IMR-90 (cell line): ENCODE results near the gene KCNMB2. TPM values are rescaled to one million over a fixed set of nuclear protein-coding genes. Genes with fewer than 3 reads are reported as not detected.

Experiments used
- ATAC-seq: fragments of 200-7000 bp; cut with Tn5 transposase; 2 replicates; pipeline ENCODE4 v1.9.1; 2020; ENCODE audit warnings: low read depth, mild to moderate bottlenecking, moderate library complexity
- BruUV-seq: library from RNA; stranded (reverse); fragments of 400-500 nt; replicated peaks from 2 replicates; lab custom pipeline; 2021; lab: Mats Ljungman, UMichigan
- CTCF ChIA-PET: fragments of 300-600 bp; formaldehyde crosslinking; extraction: SDS; loops from one replicate; lab custom pipeline; 2021; ENCODE audit warnings: antibody characterized with exemption; lab: Yijun Ruan, JAX
- POLR2A ChIA-PET: fragments of 300-600 bp; sonication (Branson Sonifier 250); formaldehyde crosslinking; loops from one replicate; lab custom pipeline; 2022; ENCODE audit warnings: antibody characterized with exemption; ENCODE audit not compliant: unreplicated experiment; lab: Charles Lee
- DNase-seq: peaks from one replicate; pipeline ENCODE4 v3.0.0; 2013
- H2AFZ ChIP-seq: replicated peaks from 2 replicates; pipeline ENCODE3; 2013; ENCODE audit warnings: low read length, mild to moderate bottlenecking; ENCODE audit not compliant: poor library complexity
- H2AK5ac ChIP-seq: 2 replicates; pipeline ENCODE4 v1.6.1; 2013; ENCODE audit warnings: low read depth, low read length, inconsistent platforms
- H2AK9ac ChIP-seq: replicated peaks from 2 replicates; pipeline ENCODE3; 2013; ENCODE audit warnings: mild to moderate bottlenecking, low read depth, low read length, moderate library complexity; ENCODE audit not compliant: poor library complexity
- H2BK120ac ChIP-seq: 2 replicates; pipeline ENCODE4 v1.6.1; 2013; ENCODE audit warnings: low read depth, low read length, inconsistent platforms
- H2BK15ac ChIP-seq: 3 replicates; pipeline ENCODE4 v1.6.1; 2013; ENCODE audit warnings: low read depth, low read length, inconsistent platforms
- H2BK20ac ChIP-seq: 2 replicates; pipeline ENCODE4 v1.6.1; 2013; ENCODE audit warnings: low read depth, mild to moderate bottlenecking, inconsistent platforms, low read length, moderate library complexity
- H2BK5ac ChIP-seq: 2 replicates; pipeline ENCODE4 v1.6.1; 2013; ENCODE audit warnings: mild to moderate bottlenecking, low read depth, low read length, inconsistent platforms; ENCODE audit not compliant: poor library complexity, severe bottlenecking
- H3K14ac ChIP-seq: replicated peaks from 2 replicates; pipeline ENCODE4 v1.6.1; 2013; ENCODE audit warnings: low read depth, low read length, inconsistent platforms
- H3K18ac ChIP-seq: 2 replicates; pipeline ENCODE4 v1.6.1; 2013; ENCODE audit warnings: low read depth, low read length, control low read depth
- H3K23ac ChIP-seq: 2 replicates; pipeline ENCODE4 v1.6.1; 2013; ENCODE audit warnings: low read depth, low read length, inconsistent platforms
- H3K27ac ChIP-seq: 2 replicates; pipeline ENCODE4 v1.5.1; 2013; ENCODE audit warnings: mild to moderate bottlenecking, control low read depth, low read length; ENCODE audit not compliant: insufficient read depth
- H3K27me3 ChIP-seq: 2 replicates; pipeline ENCODE4 v1.6.1; 2013; ENCODE audit warnings: low read length; ENCODE audit not compliant: control insufficient read depth, insufficient read depth
- H3K36me3 ChIP-seq: 2 replicates; pipeline ENCODE4 v1.6.1; 2013; ENCODE audit warnings: low read length, mixed read lengths; ENCODE audit not compliant: control insufficient read depth, insufficient read depth
- H3K4ac ChIP-seq: 2 replicates; pipeline ENCODE4 v1.6.1; 2013; ENCODE audit warnings: low read depth, low read length, inconsistent platforms
- H3K4me1 ChIP-seq: 2 replicates; pipeline ENCODE4 v1.6.1; 2013; ENCODE audit warnings: low read length, mixed read lengths; ENCODE audit not compliant: control insufficient read depth, insufficient read depth
- H3K4me2 ChIP-seq: 2 replicates; pipeline ENCODE4 v1.6.1; 2013; ENCODE audit warnings: low read depth, mild to moderate bottlenecking, control low read depth, low read length, moderate library complexity
- H3K4me3 ChIP-seq: 2 replicates; pipeline ENCODE4 v1.5.1; 2013; ENCODE audit warnings: low read depth, mild to moderate bottlenecking, control low read depth, low read length, moderate library complexity; ENCODE audit not compliant: insufficient read depth
- H3K56ac ChIP-seq: 2 replicates; pipeline ENCODE4 v1.6.1; 2013; ENCODE audit warnings: low read length, inconsistent platforms; ENCODE audit not compliant: insufficient read depth; ENCODE audit errors: extremely low read depth
- H3K79me1 ChIP-seq, 2 experiments: 2 replicates each; pipeline ENCODE4 v1.6.1; 2013; ENCODE audit warnings: low read length in 2 of 2, inconsistent platforms in 1 of 2, low read depth in 1 of 2
- H3K9ac ChIP-seq: 2 replicates; pipeline ENCODE4 v1.6.1; 2013; ENCODE audit warnings: low read depth, low read length, control low read depth
- H3K9me1 ChIP-seq: 2 replicates; pipeline ENCODE4 v1.6.1; 2013; ENCODE audit warnings: low read length, inconsistent platforms; ENCODE audit not compliant: insufficient read depth
- H3K9me3 ChIP-seq: 2 replicates; pipeline ENCODE4 v1.6.1; 2013; ENCODE audit warnings: low read length; ENCODE audit not compliant: control insufficient read depth, insufficient read depth
- H4K20me1 ChIP-seq: 2 replicates; pipeline ENCODE4 v1.6.1; 2013; ENCODE audit warnings: low read length, inconsistent platforms; ENCODE audit not compliant: insufficient read depth
- H4K5ac ChIP-seq: 2 replicates; pipeline ENCODE4 v1.6.1; 2013; ENCODE audit warnings: mild to moderate bottlenecking, low read depth, low read length, control low read depth
- H4K8ac ChIP-seq, 2 experiments: 2 replicates each; pipeline ENCODE4 v1.6.1; 2013; ENCODE audit warnings: low read depth in 2 of 2, low read length in 2 of 2, control low read depth in 1 of 2, inconsistent platforms in 1 of 2
- H4K91ac ChIP-seq: 2 replicates; pipeline ENCODE4 v1.6.1; 2013; ENCODE audit warnings: low read depth, low read length, inconsistent platforms; ENCODE audit not compliant: insufficient read depth
- BHLHE40 ChIP-seq: fragments of 150-350 bp; IDR thresholded peaks from 2 replicates; pipeline ENCODE4 v1.6.1; 2016; ENCODE audit warnings: mild to moderate bottlenecking, low read depth, low read length
- ELK1 ChIP-seq: fragments of 150-350 bp; IDR thresholded peaks from 2 replicates; pipeline ENCODE4 v1.6.1; 2016; ENCODE audit warnings: low read depth, mild to moderate bottlenecking, low read length, moderate library complexity, borderline replicate concordance
- MAFK ChIP-seq: IDR thresholded peaks from 2 replicates; pipeline ENCODE4 v1.6.1; 2012; ENCODE audit warnings: low read depth, low read length, improper control_type of control experiment
- MAZ ChIP-seq: IDR thresholded peaks from 2 replicates; pipeline ENCODE4 v1.6.1; 2012; ENCODE audit warnings: low read depth, mild to moderate bottlenecking, low read length, improper control_type of control experiment, moderate library complexity, borderline replicate concordance
- MXI1 ChIP-seq: IDR thresholded peaks from 2 replicates; pipeline ENCODE4 v1.6.1; 2012; ENCODE audit warnings: low read depth, mild to moderate bottlenecking, low read length, moderate library complexity, borderline replicate concordance
- POLR2A ChIP-seq: IDR thresholded peaks from 2 replicates; pipeline ENCODE4 v1.6.1; 2012; ENCODE audit warnings: mild to moderate bottlenecking, low read depth, low read length
- RAD21 ChIP-seq: IDR thresholded peaks from 2 replicates; pipeline ENCODE4 v1.6.1; 2012; ENCODE audit warnings: low read length, improper control_type of control experiment
- RFX5 ChIP-seq: IDR thresholded peaks from 2 replicates; pipeline ENCODE4 v1.8.0; 2012; ENCODE audit warnings: low read depth, mild to moderate bottlenecking, low read length, moderate library complexity
- SMC3 ChIP-seq: fragments of 150-350 bp; IDR thresholded peaks from 2 replicates; pipeline ENCODE4 v1.6.1; 2016; ENCODE audit warnings: low read depth, mild to moderate bottlenecking, antibody characterized with exemption, low read length, moderate library complexity
- WGBS, 2 experiments: methylation state at CpG; one replicate each; pipeline versions ENCODE4 v1.1.5 to v1.1.7; 2013; ENCODE audit warnings: missing lambda C conversion rate in 2 of 2; ENCODE audit not compliant: insufficient read length in 1 of 2; ENCODE audit errors: extremely low coverage in 2 of 2; 5-methylcytosine and 5-hydroxymethylcytosine counted together
- dilution Hi-C: fragments of 300-500 bp; cut with HindIII; formaldehyde crosslinking; loops from one replicate; pipeline ENCODE4 v1.14.3; 2018; ENCODE audit warnings: low sequenced_read_pairs; ENCODE audit not compliant: unreplicated experiment
- in situ Hi-C: fragments of 300-500 bp; cut with MboI; formaldehyde crosslinking; loops from 3 replicates; pipeline ENCODE4 v1.14.3; 2019; ENCODE audit warnings: low sequenced_read_pairs, inconsistent platforms, mixed read lengths
- intact Hi-C: fragments of 100-400 bp; cut with micrococcal nuclease; formaldehyde crosslinking; loops from 2 replicates; pipeline ENCODE4 v1.10.0; 2022
- polyA plus RNA-seq, 3 experiments: library from polyadenylated mRNA; depleted of rRNA; stranded (reverse); fragments of >200 nt; gene quantifications; 2 replicates each; pipeline ENCODE4 v1.2.3, GENCODE V29; 2012; ENCODE audit warnings: low replicate concordance in 1 of 3
- total RNA-seq: library from RNA; depleted of rRNA; stranded (reverse); fragments of >200 nt; gene quantifications from 2 replicates; pipeline ENCODE4 v1.2.3, GENCODE V29; 2012
- TF ChIP-seq, protein P1 (sequence below): conservative IDR thresholded peaks from 2 replicates; pipeline ENCODE4 v1.5.1; 2012; ENCODE audit warnings: mild to moderate bottlenecking, low read depth, low read length, improper control_type of control experiment
- TF ChIP-seq, protein P2 (sequence below): fragments of 150-350 bp; IDR thresholded peaks from 2 replicates; pipeline ENCODE4 v1.6.1; 2017; ENCODE audit warnings: mild to moderate bottlenecking, antibody characterized with exemption, low read length, low read depth

Gene KCNMB2
- total and polyA plus RNA-seq, 2 of the 4 experiments (the other 2 are of a cell fraction) = not detected

GRCh38 chr3:178562143-178562946, 26.1 kb downstream of the KCNMB2 start (continued):
- TF ChIP-seq, protein P1, sequence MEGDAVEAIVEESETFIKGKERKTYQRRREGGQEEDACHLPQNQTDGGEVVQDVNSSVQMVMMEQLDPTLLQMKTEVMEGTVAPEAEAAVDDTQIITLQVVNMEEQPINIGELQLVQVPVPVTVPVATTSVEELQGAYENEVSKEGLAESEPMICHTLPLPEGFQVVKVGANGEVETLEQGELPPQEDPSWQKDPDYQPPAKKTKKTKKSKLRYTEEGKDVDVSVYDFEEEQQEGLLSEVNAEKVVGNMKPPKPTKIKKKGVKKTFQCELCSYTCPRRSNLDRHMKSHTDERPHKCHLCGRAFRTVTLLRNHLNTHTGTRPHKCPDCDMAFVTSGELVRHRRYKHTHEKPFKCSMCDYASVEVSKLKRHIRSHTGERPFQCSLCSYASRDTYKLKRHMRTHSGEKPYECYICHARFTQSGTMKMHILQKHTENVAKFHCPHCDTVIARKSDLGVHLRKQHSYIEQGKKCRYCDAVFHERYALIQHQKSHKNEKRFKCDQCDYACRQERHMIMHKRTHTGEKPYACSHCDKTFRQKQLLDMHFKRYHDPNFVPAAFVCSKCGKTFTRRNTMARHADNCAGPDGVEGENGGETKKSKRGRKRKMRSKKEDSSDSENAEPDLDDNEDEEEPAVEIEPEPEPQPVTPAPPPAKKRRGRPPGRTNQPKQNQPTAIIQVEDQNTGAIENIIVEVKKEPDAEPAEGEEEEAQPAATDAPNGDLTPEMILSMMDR = no peak

DNA sequence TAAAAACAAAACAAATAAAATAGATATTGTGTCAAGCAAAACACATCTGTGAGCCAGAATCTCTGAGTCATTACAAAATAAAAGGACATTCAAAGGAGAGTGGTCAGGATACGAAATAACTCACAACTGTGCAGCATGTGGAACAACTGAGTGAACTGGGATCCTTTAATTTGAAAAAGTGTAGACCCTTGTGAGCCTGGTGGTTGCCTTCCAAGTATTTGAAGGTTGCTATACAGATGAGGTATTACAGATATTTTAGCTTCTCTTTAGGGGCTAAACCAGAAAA, 26.7 kb downstream of the KCNMB2 start:
- POLR2A ChIA-PET = no interaction called here
- no peak for DNase-seq
- TF ChIP-seq MXI1 = no peak
- TF ChIP-seq BHLHE40 = no peak
- no peak for TF ChIP-seq MAFK
- TF ChIP-seq POLR2A = no peak
- TF ChIP-seq MAZ = no peak
- no peak for TF ChIP-seq RFX5
- TF ChIP-seq SMC3 = no peak
- TF ChIP-seq ELK1 = no peak
- TF ChIP-seq RAD21 = no peak
- TF ChIP-seq, protein P2, sequence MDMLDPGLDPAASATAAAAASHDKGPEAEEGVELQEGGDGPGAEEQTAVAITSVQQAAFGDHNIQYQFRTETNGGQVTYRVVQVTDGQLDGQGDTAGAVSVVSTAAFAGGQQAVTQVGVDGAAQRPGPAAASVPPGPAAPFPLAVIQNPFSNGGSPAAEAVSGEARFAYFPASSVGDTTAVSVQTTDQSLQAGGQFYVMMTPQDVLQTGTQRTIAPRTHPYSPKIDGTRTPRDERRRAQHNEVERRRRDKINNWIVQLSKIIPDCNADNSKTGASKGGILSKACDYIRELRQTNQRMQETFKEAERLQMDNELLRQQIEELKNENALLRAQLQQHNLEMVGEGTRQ = no peak

More for the DNA sequence above, 26.7 kb downstream of the KCNMB2 start:
- Histone ChIP-seq H3K4me3 (no peak overlapping the region), H3K14ac (no peak overlapping the region), H3K4me2 (no peak overlapping the region), H3K4me1 (no peaks in the 10 kb centered on the region), H2AK5ac (no peak overlapping the region), H3K9me1 (no peaks in the 10 kb centered on the region), H3K4ac (no peak overlapping the region), H3K23ac (no peak overlapping the region), H4K5ac (no peak overlapping the region), H3K56ac (no peak overlapping the region), H4K91ac (no peak overlapping the region), H2BK20ac (no peak overlapping the region), H2BK120ac (no peak overlapping the region), H4K8ac (no peak overlapping the region), H4K20me1 (no peaks in the 10 kb centered on the region), H2BK15ac (no peak overlapping the region), H3K9me3 (no peaks in the 10 kb centered on the region), H2BK5ac (no peak overlapping the region), H3K9ac (no peak overlapping the region), H3K27ac (no peak overlapping the region), H3K27me3 (no peaks in the 10 kb centered on the region), H2AK9ac (no peak overlapping the region), H2AFZ (no peak overlapping the region), H3K18ac (no peak overlapping the region), H3K79me1 (no peaks in the 10 kb centered on the region), H3K36me3 (no peaks in the 10 kb centered on the region)
- CTCF ChIA-PET = interaction anchor here (0.6 kb wide), 1 partner anchor 386 kb away, joined by 3 read pairs; no protein-coding TSS in a partner anchor
- no peak for ATAC-seq
- BruUV-seq = no TSS peak
- WGBS, 2 experiments = no CpG with 5 or more reads among the region's 1 CpG
- dilution Hi-C loops = no loop called here
- in situ Hi-C loops = no loop called here
- intact Hi-C loops = no loop called here
